NCI-H2081 treated with DMSO at 0.1 percent for 48 hours (cell line): ENCODE measurements around the gene WWOX.
"Not testable (repeated sequence)": the region's sequence is repeated elsewhere in the genome, so short reads cannot be mapped to it uniquely, and the experiment has no call there.

Experiments
- DNase-seq: peaks from one replicate; lab custom pipeline; 2025; lab: John Stamatoyannopoulos, UW

The WWOX gene

DNA sequence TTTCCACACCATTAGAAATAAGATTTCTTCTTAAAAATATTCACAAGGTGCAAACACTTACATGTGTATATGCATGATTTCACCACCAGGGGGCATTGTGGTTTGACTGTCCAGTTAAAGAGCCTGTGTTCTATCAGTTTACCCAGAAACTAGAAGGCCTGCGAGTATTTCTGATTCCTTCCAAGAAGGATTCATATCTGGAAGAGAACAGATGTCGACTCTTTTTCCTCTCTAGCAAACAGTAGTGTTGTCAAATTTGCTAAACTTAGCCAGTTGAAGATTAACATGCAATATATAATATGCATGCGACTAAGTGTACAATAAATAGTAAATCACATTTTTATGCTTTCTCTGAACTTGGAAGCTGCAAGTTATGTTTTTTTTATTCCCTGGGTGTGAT, 404.1 kb downstream of the WWOX start:
- DNase-seq: peak; percentile 11

DNA sequence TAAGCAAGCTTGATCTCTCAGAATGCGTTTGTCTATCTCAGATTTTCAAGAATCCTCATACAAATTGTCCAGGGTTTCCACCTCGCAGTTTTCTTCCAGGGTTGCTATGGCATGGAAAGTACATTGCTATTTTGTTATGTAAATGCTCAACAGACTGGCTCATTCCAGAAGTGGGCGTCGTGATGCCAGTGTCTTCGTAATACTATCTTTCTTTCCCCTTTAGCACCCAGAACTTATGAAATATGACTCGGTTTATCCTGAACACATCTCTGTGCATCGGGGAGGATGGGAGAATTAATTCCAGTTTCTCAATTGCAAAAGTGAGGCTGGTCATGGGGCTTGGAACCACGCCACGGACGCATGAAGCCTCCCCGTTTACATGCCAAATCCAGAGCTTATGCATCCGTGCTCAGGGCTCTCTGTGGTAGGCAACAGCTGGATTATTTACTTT, 405.0 kb downstream of the WWOX start:
- no peak for DNase-seq

DNA sequence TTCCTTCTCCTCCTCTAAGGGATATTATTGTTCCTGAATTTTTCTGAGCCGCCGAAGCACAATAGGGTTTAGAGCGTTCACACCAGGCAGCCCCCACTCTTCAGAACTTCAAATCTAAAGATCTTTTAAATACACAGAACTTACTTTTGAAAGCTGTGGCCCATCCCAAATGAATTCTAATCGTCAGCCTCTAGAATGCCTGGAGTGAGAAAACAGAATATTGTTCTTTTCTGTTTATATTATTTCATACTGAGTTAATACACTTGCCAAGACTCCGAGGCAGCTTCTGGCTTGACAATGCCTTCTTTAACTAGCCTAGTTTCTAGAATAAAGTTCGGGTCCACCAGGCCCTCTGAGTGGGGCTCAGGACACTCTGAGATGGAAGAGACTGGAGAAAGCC, 405.6 kb downstream of the WWOX start:
- DNase-seq: no peak

DNA sequence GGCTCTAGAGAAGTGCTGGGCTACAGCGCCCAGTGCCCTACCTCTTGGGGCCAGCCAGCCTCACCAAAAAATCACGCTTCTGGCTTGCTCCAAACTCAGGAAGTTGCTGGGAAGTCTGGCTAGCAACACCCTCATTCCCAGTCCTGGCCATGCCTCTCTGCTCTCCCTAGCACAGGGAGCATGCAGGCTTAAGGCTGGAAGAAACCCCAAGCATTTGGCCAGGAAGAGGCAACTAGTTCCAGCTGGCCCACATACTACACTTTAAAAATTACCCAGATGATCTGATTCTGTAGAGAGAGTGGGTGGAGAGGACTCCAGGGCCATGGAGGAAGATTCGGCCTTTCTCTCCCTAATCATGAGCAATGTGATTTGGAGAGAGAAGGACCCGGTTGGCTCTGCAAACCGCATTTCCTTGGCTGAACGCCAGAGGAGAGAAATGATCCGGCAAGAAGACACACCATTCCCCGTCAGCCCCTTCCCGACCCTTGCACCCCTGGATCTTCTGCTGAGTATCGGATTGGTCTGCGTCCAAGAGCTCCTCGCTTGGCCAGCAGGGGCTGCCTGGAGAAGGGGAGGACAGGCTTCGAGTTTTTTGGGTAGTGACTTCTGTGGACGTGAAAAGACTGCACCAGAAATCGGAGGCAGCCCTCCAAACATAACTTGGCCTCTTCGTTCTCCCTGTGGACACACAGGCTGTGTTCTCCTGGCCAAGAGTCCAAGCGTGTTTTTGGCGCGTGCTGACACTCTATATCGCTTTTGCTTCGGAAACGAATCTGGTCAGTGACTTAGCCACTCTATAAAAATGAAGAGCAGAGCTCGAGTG, 406.3 kb downstream of the WWOX start:
- no peak for DNase-seq

DNA sequence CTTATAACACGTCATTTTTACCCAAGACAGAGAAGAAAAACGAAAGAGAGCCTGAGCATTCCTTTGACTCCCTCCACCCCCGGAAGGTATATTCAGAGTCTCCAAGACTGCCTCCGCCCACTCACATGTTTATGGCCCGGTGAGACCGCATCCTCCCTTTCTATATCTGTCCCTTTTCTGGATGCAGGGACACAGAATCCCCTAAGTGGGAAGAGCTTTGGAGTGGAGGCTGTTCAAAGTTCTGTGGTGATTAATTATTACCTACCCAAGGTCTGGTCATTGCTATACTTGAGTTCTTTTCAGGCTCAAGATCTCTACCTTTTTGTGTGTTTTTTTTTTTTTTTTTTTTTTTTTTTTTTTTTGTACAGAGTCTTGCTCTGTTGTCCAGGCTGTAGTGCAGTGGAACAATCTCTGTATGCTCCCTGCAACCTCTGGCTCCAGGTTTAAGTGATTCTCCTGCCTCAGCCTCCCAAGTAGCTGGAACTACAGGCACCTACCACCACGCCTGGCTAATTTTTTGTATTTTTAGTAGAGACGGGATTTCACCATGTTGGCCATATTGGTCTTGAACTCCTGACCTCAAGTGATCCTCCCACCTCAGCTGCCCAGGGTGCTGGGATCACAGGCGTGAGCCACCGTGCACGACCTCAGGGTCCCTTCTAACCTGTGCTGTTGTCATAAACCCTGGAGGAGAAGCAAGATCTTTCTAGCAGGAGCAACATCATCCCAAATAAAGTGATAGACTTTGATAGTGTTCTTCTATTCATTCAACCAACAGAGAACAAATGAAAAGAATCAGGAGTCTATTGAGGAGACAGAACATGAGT, 407.1 kb downstream of the WWOX start:
- DNase-seq: no peak

DNA sequence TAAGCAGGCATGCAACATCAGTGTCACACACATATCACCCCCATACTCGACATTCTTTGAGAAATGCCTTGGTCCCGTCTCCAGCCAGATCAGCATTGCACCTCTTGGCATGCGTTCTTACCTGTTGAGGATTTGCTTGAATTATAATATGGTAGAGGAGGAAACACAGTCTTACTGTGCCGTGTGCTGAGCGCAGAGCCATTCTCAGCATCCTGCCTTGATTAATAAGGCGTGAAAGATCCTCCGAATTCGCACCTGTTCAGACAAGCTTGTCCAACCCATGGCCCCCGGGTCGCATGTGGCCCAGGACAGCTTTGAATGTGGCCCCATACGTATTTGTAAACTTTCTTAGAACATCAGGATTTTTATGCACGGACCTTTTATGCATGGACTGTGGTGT, 408.1 kb downstream of the WWOX start:
- DNase-seq: no peak

DNA sequence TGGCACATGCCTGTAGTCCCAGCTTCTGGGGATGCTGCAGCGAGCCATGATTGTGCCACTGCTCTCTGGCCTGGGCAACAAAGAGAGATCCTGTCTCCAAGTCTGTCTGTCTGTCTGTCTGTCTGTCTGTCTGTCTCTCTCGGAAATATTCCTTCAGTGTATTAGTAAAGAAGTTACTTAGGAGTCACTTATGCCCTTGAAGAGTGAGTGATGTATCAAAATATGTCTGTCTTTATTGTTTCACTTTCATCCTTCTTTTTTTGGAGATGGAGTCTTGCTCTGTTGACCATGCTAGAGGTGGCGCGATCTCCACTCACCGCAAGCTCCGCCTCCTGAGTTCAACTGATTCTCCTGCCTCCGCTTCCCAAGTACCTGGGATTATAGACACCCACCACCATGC, 410.5 kb downstream of the WWOX start:
- DNase-seq: no peak

DNA sequence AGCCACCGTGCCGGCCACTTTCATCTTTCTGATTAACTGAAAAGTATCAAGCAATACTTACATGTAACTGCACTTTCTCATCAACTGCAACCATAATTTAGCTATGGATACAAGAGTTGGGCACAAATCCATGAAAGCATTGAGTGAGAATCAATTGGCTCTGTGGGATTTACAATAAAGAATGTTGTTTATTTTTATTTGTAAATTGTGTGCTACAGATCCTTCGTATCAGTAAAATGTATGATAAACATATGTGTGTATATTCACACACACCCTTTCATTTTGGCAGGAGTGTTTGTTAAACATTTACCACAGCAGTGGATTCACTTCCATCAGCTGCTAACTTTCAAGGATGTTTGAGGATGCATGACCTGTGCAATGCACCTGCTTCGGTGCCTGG, 411.0 kb downstream of the WWOX start:
- no peak for DNase-seq

DNA sequence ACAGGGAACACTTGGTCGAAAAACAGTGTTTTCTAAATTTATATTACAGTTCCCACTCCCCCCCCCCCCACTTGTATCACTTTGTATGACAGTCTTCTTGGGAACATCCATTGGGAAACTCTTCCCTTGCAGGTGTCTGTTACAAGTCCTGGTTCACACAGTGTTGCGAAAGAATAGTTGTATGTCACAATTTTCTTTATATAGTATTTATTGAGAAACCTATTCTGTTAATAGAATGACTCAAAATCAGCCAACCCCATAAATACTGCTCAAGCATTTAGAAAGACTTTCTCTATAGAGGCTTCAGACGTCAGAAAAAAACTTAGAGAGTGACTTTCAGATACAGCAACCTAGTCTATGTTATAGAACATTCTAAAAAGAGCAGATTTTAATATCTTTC, 414.4 kb downstream of the WWOX start:
- DNase-seq: no peak

DNA sequence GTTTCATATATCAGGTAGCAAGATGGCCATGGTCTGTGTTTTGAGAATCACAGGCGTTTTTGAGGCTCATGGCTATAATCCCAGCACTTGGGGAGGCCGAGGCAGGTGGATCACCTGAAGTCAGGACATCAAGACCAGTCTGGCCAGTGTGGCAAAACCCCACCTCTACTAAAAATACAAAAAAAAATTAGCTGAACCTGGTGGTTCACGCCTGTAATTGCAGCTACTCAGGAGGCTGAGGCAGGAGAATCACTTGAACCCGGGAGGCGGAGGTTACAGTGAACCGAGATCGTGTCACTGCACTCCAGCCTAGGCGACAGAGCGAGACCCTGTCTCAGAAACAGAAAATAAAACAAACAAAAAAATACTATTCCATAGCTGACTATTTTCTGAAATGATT, 415.4 kb downstream of the WWOX start:
- DNase-seq: not testable (repeated sequence)

DNA sequence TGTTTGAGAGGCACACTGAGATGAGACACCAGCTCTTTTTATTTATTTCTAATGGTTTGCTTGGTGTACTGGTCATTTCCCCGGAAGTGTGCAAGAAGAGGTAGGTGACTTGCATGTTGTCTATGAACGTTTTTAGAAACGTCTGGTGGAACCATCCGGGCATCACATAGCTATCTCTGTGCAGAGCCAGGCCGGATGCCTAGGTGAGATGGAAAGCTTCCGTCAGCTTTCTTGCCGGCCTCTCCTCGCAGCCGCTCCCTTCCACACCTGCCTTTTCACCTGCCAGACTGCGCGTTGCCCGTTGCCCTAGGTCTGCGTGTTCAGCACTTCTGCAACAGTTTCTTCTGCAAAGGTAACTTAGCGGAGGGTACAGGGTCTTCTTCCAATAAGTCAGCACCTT, 416.0 kb downstream of the WWOX start:
- no peak for DNase-seq

DNA sequence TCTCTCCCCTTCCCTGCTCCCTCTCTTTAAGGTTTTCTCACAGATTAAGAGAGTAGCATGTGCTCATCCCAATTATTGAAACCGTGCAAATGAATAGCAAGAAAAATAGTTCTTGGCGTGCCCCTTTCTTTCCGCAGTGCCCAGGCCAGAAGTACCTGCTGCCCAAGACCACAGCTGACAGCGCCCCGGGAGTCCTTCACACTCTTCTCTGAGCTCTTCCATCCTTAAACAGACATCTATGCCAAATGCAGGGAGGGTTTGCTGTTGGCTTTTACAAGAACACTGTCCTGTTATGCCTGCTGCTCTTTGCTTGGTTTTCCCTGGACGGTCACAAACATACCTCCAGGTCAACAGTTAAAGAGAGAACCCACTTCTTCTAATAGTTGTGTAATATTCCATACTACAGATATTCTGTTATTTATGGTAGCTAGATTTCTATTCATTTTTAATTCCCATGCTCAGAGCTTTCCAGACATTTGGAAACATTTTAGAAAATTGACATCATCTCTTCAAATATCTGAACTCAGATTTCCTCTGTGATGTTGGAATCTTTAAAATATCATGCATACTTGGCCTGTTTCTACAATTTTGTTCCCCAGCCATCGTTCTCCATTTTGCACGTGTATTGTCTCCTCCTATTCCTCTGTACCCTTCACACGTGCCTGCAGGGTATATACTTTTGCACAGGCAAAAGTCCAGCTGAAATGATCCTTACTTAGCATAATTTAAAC, 416.7 kb downstream of the WWOX start:
- DNase-seq: no peak

DNA sequence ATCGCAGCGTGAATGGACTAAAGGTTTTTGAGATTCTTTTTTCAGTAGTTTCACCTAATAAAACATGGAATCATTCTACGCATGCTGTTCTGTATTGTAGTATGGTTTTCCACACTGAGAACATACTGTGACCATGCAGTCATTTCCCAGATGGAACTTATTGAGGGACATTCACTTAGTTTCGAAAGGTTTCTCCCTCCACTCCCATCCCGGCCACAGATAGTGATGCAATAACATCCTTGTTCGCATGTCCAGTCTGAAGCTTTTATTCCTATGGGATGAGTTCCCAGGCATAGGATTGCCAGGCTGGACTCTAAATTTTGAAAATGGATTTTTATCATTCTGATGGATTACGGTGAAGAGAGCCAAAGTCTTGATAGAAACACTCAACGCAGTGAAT, 420.4 kb downstream of the WWOX start:
- DNase-seq: no peak

DNA sequence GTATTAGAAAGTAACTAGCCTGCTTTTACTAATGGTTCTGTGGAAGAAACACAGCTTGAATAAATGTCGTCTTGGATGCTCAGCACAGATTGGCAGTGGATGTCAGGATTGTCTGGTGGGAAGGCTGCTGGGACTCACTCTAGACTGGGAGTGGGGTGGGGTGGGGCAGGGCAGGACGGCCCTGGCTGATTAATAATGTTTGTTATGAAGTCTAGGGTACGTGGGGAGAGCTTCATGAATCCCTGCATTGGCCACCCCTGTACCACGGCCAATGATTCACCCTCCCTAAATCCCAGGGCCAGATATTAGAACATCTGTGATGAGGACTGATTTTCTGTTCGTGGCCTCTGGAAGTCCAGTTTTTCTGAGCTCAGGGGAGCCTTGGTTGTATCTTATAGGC, 421.0 kb downstream of the WWOX start:
- DNase-seq: no peak

DNA sequence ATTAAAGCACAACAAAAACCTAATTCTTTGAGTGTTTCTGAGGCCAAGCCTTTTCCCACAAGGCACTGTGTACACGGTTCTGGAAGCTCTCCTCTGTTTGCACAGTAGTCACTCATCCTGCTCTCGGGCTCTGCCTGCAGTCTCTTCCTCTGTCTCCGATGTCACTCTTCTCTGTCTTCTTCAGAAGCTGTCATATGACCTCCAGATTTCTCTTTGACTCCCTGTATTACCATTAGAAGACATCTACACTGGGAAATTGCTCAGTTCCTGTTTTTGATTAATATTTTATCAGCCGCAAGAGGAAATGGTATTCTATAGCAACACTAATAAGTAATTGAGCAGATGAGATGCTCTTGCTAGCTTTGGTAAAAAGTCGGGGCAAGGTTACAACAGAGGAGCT, 422.9 kb downstream of the WWOX start:
- DNase-seq: no peak

DNA sequence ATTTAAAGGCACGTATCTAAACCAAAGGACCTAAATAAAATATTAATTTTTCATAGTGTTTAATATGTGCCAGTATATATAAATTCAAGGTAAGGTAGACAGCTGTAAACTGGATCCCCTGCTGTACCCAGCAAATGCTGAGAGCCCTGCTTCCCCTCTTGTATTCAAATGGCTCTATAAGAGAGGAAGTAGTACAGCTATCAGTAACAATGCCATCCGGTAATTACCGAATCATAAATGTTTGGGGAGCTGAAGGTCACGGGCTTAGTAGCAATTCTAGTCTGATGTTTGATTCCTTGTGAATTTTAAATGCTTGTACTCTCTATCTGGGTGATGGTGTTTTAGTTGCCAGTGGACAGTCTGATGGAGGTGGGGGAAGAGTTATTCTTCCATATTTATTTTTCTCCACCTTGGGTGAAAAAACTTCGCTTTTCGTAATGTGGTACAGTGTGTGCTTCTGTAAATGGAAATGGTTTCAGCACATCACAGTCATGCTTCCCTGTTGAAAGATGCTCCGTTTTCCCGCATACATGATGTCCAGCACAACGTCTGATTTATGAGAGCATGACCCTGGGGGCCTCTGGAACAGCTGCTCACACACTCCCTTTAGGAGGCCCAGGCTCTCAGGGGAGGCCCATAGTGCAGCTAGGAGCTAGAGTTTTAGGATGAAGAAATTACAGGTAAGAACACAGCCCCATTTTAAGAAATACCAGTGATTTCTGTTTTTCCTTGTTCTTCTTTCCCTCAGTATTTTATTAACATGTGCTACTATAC, 423.9 kb downstream of the WWOX start:
- no peak for DNase-seq

DNA sequence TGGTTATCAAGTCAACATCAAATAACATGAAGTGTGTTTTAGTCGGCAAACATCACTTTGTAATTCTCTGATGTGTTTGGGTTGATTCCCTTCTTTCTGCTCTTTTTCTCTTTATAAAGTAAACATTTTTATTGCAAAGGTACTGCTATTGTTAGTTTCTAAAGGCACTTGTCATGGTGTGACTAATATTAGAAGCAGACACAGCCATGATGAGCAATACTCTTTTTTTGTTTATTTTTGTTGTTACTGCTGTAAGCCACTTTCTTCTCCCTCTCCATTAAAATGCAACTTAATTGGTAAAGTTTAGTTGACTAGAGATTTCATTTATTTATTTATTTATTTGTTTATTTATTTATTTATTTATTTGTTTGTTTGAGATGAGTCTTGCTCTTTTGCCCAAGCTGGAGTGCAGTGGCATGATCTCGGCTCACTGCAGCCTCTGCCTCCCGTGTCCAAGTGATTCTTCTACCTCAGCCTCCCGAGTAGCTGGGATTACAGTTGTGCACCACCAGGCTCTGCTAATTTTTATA, 424.7 kb downstream of the WWOX start:
- DNase-seq: no peak

DNA sequence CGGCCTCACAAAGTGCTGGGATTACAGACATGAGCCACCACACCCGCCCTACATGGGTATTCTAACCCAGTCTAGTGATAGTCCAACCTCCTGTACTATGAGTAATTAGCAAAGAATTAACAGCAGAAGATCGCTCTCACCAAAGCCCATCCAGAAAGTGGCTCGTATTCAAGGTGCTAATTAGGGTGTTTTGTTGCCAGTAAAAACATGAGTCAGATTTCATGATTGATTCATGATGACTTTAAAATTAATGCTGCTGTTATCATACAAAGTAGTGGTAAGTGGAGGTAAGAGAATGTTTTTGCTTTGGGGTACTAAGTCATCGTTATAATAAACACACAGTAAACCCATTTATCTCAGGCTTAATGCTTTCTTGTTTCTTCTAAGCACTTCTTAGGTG, 428.8 kb downstream of the WWOX start:
- no peak for DNase-seq

DNA sequence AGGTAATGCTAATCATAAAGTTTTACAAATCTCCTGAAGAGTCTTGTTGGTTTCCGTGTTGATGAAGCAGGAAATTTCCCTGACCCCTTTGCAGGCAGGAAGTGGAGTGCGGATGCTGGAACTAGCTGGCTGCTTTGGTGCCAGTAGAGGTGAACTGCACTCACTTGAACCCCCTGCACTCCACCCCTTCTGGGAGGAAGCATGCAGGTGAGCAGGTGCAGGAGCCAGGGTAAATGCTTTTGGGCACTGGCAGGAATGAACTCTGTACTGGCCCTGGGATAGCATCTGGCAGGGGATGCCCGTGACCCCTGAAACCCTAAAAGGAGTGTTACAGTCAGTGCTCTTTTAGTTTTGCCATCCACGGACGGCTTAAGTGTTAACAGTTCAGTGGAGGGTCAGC, 430.4 kb downstream of the WWOX start:
- DNase-seq: no peak

DNA sequence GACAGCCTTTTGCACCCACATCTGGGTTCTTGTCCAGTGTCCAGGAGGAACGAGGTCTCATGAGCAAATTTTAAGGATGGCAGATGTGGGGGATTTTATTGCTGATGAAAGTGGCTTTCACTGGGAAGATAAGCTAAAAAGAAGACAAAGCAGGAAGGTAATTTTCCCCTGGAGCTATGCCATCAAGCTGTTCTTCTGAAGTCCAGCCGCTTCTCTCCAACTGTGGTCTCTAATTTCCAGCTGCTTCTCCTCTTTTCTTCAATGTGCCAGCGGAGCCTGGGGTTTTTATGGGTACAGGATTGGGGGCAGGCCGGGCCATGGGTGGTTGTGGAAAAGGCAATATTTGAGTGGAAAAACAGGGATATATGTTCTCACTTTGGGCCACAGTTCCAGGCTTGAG, 430.8 kb downstream of the WWOX start:
- DNase-seq: no peak

DNA sequence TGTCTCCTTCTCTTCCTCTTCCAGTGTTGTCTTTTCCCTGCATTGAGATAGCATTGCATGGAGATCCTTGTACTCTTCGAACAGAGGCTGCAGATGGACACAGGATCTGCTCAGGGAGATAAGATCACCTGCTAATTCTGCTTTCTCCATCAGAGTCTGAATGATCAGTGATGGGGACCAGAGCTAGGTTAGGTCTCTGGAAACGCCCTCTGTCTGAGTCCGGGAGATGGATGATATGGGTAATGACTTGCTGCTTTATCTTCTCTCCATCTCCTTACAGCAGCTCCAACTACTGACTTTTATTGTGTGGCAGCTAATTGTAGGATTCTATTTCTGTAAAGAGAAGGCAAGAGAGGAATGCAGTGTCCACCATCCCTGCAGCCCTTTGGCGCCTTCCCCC, 435.6 kb downstream of the WWOX start:
- no peak for DNase-seq

DNA sequence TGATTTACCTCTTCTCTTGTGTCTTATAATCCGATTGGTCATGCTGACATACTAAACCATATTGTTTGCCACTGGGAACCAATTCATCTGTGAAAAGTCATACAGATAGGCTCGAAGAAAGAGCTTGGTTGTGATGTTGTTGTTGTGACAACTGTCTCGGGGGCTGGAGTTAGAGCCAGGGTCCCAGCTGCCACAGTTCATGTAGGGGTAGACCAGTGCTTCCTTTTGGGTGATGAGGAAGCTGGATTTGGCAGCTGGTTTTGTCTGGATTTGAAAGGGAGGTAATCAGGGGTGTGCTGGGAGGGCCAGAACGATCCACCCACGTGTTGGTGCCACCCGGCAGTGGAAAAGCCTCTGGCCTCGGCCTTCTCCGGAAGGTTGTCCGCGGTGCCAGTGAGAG, 438.1 kb downstream of the WWOX start:
- DNase-seq: no peak
